BE2C (cell line): ENCODE results near the gene PSMA7.

ENCODE experiments used
- DNase-seq: peaks from one replicate; pipeline ENCODE4 v3.0.0-alpha.2; 2020
- H3K27me3 ChIP-seq: fragments of 250-450 bp; sonication (Bioruptor Pico); 2 replicates; pipeline ENCODE4 v1.5.1; 2020; ENCODE audit warnings: mild to moderate bottlenecking
- H3K36me3 ChIP-seq: fragments of 250-450 bp; sonication (Bioruptor Pico); 2 replicates; pipeline ENCODE4 v1.5.1; 2020; ENCODE audit warnings: mild to moderate bottlenecking
- H3K4me1 ChIP-seq: fragments of 250-450 bp; sonication (Bioruptor Pico); 2 replicates; pipeline ENCODE4 v1.5.1; 2020
- H3K4me3 ChIP-seq: 2 replicates; pipeline ENCODE4 v1.5.1; 2011; ENCODE audit warnings: low read depth, low read length
- H3K9me3 ChIP-seq: fragments of 250-450 bp; sonication (Bioruptor Pico); 2 replicates; pipeline ENCODE4 v1.5.1; 2020
- TF ChIP-seq, protein P1 (sequence below): IDR thresholded peaks from 2 replicates; pipeline ENCODE4 v1.5.1; 2012; ENCODE audit warnings: mild to moderate bottlenecking, low read depth, low read length

Gene PSMA7

DNA sequence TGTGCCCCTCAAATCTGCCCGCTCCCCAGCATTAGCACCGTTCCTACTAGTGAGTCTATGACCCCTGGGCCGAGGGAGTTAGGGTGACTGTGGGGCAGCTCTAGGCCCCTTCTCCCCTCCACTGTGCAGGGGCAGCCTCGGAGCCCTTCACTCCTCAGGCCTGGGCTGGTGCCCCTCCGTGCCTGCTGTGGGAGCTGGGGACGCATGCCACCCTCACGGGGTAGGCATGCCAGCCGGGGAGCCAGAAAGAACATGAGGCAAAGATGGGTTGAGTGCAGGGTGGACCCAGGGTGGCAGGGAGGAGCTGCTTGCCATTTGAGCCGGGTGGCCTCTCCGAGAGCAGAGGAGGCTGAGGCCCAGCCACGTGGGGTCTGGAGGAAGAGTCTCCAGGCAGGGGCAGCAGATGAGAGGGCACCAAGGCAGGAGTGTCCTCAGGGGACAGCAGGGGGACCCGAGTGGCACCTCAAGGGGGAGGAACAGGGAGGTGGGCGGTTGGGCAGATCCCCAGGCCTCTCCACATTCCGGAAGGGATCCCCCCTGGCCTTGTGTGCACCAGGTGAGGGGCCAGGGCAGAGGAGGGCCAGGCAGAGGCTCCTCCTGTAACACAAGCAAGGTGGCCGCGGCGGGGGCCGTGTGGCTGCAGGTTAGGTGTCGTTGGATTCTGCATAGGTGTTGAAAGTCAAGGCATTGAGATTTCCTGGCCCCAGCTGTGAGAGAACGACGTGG lies 39.5 kb downstream of the PSMA7 start:
- Histone ChIP-seq H3K9me3 (peaks cover 2% of the 10 kb centered on the region; the same call in 1 of the 2 replicates), H3K4me3 (no peak overlapping the region), H3K27me3 (no peaks in the 10 kb centered on the region), H3K4me1 (no peaks in the 10 kb centered on the region), H3K36me3 (no peaks in the 10 kb centered on the region)
- DNase-seq, result no peak
- TF ChIP-seq, protein P1, sequence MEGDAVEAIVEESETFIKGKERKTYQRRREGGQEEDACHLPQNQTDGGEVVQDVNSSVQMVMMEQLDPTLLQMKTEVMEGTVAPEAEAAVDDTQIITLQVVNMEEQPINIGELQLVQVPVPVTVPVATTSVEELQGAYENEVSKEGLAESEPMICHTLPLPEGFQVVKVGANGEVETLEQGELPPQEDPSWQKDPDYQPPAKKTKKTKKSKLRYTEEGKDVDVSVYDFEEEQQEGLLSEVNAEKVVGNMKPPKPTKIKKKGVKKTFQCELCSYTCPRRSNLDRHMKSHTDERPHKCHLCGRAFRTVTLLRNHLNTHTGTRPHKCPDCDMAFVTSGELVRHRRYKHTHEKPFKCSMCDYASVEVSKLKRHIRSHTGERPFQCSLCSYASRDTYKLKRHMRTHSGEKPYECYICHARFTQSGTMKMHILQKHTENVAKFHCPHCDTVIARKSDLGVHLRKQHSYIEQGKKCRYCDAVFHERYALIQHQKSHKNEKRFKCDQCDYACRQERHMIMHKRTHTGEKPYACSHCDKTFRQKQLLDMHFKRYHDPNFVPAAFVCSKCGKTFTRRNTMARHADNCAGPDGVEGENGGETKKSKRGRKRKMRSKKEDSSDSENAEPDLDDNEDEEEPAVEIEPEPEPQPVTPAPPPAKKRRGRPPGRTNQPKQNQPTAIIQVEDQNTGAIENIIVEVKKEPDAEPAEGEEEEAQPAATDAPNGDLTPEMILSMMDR, result no peak

DNA sequence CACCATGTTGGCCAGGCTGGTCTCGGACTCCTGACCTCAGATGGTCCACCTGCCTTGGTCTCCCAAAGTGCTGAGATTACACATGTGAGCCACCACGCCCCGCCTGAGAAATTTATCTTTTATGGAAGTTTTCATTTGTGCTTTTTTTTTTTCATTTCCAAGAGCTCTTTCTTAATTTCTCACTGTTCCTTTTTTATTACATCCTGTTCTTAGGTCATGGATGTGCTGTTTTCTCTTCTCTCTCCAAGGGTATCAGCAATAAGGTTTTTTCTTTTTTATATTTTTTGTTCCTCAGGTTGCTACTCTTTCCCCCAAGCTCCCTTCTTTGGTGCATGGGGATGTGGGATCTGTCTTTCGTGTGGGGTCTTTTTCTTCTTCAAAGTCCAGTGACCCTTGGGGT lies 42.1 kb downstream of the PSMA7 start:
- H3K27me3 ChIP-seq, result no peaks in the 10 kb centered on the region
- TF ChIP-seq, protein P1, result no peak

DNA sequence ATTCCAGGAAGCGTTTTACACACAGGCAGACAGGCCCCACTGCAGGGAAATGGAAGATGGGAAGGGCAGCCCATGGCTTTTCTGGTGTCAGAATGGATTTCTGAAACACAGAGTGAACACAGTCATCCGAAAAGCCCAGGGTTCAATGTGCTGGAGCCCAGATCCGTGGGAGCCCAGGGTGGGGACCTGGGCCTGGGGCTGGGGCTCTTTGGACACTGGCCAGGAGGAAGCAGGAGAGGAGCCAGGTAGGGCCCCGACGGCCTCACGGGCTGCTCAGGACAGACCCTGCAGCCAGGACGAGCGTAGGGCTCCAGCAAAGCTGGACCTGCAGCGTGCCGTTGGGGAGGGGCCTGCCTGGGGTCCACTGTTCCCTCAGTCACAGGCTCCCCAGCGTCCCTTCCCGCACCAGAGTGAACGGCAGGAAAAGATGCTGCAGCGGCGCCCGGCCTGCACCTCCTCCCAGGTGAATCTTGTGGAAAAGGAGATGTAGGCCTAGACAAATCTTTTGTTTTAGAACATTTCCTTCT lies 45.2 kb downstream of the PSMA7 start:
- no peaks in the 10 kb centered on the region for H3K36me3 ChIP-seq
- no peaks in the 10 kb centered on the region for H3K4me1 ChIP-seq
- H3K4me3 ChIP-seq, result no peak overlapping the region
- TF ChIP-seq, protein P1, result no peak
- H3K9me3 ChIP-seq, result peaks cover 2% of the 10 kb centered on the region; the same call in 1 of the 2 replicates
- no peaks in the 10 kb centered on the region for H3K27me3 ChIP-seq
- DNase-seq, result no peak

More for the DNA sequence above, 42.1 kb downstream of the PSMA7 start:
- no peak for DNase-seq
- peaks cover 2% of the 10 kb centered on the region; the same call in 1 of the 2 replicates for H3K9me3 ChIP-seq
- no peaks in the 10 kb centered on the region for H3K36me3 ChIP-seq
- H3K4me1 ChIP-seq, result no peaks in the 10 kb centered on the region
- H3K4me3 ChIP-seq, result no peak overlapping the region

DNA sequence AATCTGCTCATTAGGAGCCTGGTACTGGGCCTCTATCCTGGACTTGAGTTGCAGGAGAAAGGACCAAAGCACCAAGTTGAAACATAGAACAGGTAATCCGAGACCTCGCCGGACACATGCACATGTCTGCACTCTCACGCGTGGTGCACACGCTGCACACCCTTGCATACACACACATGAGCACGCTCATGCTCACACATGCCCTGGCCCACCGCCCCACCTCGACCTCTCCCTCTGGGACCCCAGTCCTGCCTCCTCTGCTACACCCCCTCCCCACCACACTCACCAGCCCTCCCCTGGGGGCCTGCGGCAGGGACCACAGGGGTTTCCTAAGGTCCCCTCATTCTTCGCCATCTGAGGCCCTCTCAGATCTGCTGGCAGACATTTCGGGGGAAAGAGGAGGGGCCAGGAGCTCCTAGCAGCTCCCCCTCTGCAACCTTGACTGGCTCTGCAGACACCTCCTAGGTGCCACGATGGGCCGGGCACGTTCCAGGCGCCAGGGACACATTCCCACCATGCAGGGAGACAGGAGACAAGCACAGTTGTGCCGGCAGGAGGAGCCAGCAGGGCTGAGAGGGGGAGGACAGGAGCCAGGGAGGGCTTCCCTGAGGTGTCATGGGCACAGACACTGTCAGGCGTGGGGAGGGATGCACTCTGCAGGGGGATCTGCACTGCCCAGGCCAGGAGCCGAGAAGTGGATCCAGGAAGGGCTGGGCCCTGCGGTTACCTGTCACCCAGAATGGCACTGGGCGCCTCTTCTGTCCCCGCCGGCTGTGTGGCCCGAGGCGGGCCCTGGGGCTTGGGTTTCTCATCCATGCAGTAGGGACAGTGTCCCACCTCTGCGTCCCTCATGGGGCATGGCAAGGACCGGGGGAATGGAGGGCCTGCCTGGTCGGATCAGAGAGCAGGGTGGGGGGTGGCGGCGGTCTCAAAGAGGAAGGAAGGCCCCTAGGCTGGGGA lies 46.5 kb downstream of the PSMA7 start:
- TF ChIP-seq, protein P1, result no peak
- Histone ChIP-seq H3K4me1 (no peaks in the 10 kb centered on the region), H3K9me3 (peaks cover 1% of the 10 kb centered on the region), H3K4me3 (no peak overlapping the region), H3K27me3 (no peaks in the 10 kb centered on the region), H3K36me3 (no peaks in the 10 kb centered on the region)
- no peak for DNase-seq

DNA sequence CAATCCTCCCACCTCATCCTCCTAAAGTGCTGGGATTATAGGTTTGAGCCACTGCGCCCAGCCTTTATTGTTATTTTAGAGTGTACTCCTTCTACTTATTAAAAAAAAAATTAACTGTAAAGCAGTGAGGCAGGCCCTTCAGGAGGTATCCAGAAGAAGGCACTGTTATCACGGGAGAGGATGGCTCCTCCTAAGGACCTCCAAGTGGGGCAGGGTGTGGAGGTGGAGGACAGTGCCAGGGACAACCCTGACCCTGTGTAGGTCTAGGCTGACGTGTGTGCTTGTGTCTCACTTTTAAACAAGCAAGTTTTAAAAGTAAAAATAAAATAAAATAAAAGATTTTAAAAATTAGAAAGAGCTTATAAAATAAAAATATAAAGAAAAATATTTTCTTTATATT lies 53.8 kb downstream of the PSMA7 start:
- TF ChIP-seq, protein P1, result no peak
- no peaks in the 10 kb centered on the region for H3K36me3 ChIP-seq
- peaks cover 6% of the 10 kb centered on the region; the same call in 1 of the 2 replicates for H3K27me3 ChIP-seq
- DNase-seq, result no peak
- no peaks in the 10 kb centered on the region for H3K4me1 ChIP-seq
- peaks cover 4% of the 10 kb centered on the region; the same call in 1 of the 2 replicates for H3K9me3 ChIP-seq
- H3K4me3 ChIP-seq, result no peak overlapping the region
